GM10266 (cell line): ENCODE data around the gene DNAJC15.

ENCODE experiments used
- DNase-seq: peaks from one replicate; pipeline ENCODE4 v3.0.0; 2012; ENCODE audit errors: extremely low spot score
- TF ChIP-seq, protein P1 (sequence below): IDR thresholded peaks from 2 replicates; pipeline ENCODE4 v1.5.1; 2012; ENCODE audit warnings: mild to moderate bottlenecking, low read depth; ENCODE audit not compliant: control insufficient read depth, insufficient read depth; ENCODE audit errors: missing control alignments

The DNAJC15 gene

DNA sequence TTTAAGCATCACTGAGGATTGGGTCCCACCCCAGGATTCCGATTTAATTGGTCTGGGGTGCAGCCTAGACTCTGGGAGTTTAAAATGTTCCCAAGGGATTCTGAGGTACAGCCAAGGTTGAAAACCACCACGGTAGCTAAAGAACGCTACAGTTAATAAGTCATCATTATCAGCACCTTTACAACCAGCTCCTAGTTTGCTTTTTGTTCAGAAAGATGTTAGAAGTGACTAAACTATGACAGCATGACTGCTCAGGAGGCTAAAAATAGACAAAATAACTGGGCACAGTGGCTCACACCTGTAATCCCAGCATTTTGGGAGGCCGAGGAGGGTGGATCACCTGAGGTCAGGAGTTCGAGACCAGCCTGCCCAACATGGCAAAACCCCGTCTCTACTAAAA is 19.7 kb upstream of the DNAJC15 start:
- DNase-seq, result no peak
- TF ChIP-seq, protein P1, sequence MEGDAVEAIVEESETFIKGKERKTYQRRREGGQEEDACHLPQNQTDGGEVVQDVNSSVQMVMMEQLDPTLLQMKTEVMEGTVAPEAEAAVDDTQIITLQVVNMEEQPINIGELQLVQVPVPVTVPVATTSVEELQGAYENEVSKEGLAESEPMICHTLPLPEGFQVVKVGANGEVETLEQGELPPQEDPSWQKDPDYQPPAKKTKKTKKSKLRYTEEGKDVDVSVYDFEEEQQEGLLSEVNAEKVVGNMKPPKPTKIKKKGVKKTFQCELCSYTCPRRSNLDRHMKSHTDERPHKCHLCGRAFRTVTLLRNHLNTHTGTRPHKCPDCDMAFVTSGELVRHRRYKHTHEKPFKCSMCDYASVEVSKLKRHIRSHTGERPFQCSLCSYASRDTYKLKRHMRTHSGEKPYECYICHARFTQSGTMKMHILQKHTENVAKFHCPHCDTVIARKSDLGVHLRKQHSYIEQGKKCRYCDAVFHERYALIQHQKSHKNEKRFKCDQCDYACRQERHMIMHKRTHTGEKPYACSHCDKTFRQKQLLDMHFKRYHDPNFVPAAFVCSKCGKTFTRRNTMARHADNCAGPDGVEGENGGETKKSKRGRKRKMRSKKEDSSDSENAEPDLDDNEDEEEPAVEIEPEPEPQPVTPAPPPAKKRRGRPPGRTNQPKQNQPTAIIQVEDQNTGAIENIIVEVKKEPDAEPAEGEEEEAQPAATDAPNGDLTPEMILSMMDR, result no peak

GRCh38 chr13:43005460-43006236 is 17.7 kb upstream of the DNAJC15 start:
- TF ChIP-seq, protein P1, result no peak
- DNase-seq, result no peak

DNA sequence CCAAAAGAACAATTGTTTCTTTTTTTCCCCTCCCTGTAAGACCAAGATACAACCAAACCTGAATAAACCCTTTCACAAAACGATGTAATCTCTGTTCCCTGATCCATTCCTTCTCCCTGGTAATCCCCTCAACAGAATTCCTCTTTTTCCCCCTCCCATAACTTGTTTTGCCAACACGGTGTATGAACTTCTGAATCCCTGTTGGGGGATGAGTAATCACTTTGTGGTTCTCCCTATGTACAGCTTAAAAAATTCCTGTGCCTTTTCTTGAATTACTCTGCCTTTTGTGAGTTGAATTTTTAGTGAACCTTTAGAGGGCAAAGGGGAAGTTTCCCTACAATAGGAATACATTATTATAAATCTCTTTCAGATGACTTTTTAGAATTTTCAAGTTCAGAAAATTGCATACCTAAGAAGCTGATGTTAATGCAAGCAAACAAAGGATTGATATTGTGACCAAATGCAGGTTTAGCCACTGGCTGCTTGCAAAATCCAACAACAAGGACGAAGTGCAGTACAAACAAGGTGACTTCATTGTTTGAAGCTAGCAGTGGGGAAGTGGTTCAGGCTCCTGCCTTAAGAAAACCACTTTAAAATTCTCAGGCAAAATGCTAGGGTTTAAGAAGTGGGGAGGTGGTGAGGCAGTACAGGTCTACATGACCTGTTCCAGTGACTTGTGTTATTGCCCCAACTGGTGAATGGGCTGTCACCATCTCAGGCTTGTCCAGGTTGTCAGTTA is 16.3 kb upstream of the DNAJC15 start:
- TF ChIP-seq, protein P1, result no peak
- no peak for DNase-seq

- TF ChIP-seq, protein P1, result no peak
- DNase-seq, result no peak
Measured at GRCh38 chr13:43008596-43008995, 14.8 kb upstream of the DNAJC15 start.

- TF ChIP-seq, protein P1, result no peak
- DNase-seq, result no peak
Measured at GRCh38 chr13:43009506-43009905, 13.9 kb upstream of the DNAJC15 start.

- TF ChIP-seq, protein P1, result no peak
- no peak for DNase-seq
Measured at GRCh38 chr13:43014162-43014561, 9.2 kb upstream of the DNAJC15 start.

DNA sequence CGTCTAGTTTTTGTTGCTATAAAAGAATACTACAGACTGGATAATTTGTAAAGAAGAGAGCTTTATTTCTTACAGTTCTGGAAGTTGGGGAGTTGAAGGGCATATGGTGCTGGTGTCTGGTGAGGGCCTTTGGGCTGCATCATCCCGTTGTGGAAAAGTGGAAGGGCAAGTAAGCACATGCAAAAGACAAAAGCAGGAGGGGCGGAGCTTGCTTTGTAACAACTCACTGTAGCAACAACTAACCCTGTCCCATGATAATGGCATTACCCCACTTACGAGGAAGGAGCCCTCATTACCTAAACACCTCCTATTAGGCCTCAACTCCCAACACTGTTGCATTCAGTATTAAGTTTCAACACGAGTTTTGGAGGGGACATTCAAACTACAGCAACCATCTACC is 7.2 kb upstream of the DNAJC15 start:
- no peak for DNase-seq
- TF ChIP-seq, protein P1, result no peak
